Vagina (tissue), 2 donors: ENCODE results near the gene C10orf105.

Experiments
- CTCF ChIP-seq, 3 experiments: fragments of 450-650 bp in 2 of 3; fragments of 200-600 bp in 1 of 3; sonication (generic) in 1 of 3; IDR thresholded peaks; one replicate each; pipeline ENCODE4 v1.5.1; 2017 to 2019; ENCODE audit warnings: antibody characterized with exemption in 3 of 3, mild to moderate bottlenecking in 2 of 3, moderate library complexity in 2 of 3
- POLR2A ChIP-seq, 2 donors: fragments of 450-650 bp; IDR thresholded peaks; one replicate each; pipeline ENCODE4 v1.6.1; 2017; ENCODE audit warnings: antibody characterized with exemption in 2 of 2, mild to moderate bottlenecking in 2 of 2, moderate library complexity in 2 of 2

- TF ChIP-seq CTCF (IDR thresholded peaks at IDR 0.05): no peak
- TF ChIP-seq POLR2A (IDR thresholded peaks at IDR 0.05): no peak
Measured at GRCh38 chr10:71712572-71713134, 6.9 kb downstream of the C10orf105 start.
